K562 (cell line): ENCODE measurements around the gene EXOC3L1. TPM values are rescaled to one million over a fixed set of nuclear protein-coding genes. Genes with fewer than 3 reads are reported as not detected.

ENCODE experiments used
- ARID1B ChIP-seq: fragments of 450-650 bp; IDR thresholded peaks from 2 replicates; pipeline ENCODE4 v1.6.1; 2016; ENCODE audit warnings: antibody characterized with exemption, mild to moderate bottlenecking, inconsistent platforms
- BRD9 ChIP-seq: fragments of 450-650 bp; IDR thresholded peaks from 2 replicates; pipeline ENCODE4 v1.6.1; 2018; ENCODE audit warnings: low read depth; ENCODE audit not compliant: partially characterized antibody
- CBX3 ChIP-seq, 2 experiments: IDR thresholded peaks; 1 replicate in 1 of 2; 2 replicates in 1 of 2; pipeline ENCODE4 v1.6.1; 2012; ENCODE audit warnings: inconsistent platforms in 2 of 2, low read length in 2 of 2, borderline replicate concordance in 1 of 2, control low read depth in 1 of 2
- CBX5 ChIP-seq: IDR thresholded peaks from 2 replicates; pipeline ENCODE4 v1.6.1; 2014; ENCODE audit warnings: low read depth, borderline replicate concordance
- CC2D1A ChIP-seq: fragments of 450-650 bp; IDR thresholded peaks from 2 replicates; pipeline ENCODE4 v1.6.1; 2017; ENCODE audit warnings: mild to moderate bottlenecking
- FOXP1 ChIP-seq: sonication (generic); formaldehyde crosslinking; IDR thresholded peaks from 2 replicates; pipeline ENCODE4 v1.8.0; 2022; ENCODE audit warnings: mild to moderate bottlenecking, missing genetic modification reagents
- HNRNPH1 ChIP-seq: fragments of 200-400 bp; formaldehyde crosslinking; optimal IDR thresholded peaks from 2 replicates; pipeline ENCODE3; 2017; ENCODE audit warnings: low read depth, mild to moderate bottlenecking, low read length, moderate library complexity
- KLF13 ChIP-seq: fragments of 450-650 bp; IDR thresholded peaks from 2 replicates; pipeline ENCODE4 v1.6.1; 2016; ENCODE audit warnings: missing genetic modification characterization, low read depth, mild to moderate bottlenecking, missing compliant biosample characterization, moderate library complexity, borderline replicate concordance
- LARP7 ChIP-seq: fragments of 450-650 bp; IDR thresholded peaks from 2 replicates; pipeline ENCODE4 v1.6.1; 2016
- MECOM ChIP-seq: fragments of 250-450 bp; sonication (Bioruptor Pico); IDR thresholded peaks from 2 replicates; pipeline ENCODE4 v1.8.0; 2022; ENCODE audit warnings: inconsistent platforms
- POLR2AphosphoS5 ChIP-seq: IDR thresholded peaks from 2 replicates; pipeline ENCODE4 v1.6.1; 2011; ENCODE audit warnings: mild to moderate bottlenecking, low read depth, low read length, moderate library complexity; ENCODE audit not compliant: control insufficient read depth, insufficient read depth
- POLR2G ChIP-seq: fragments of 200-400 bp; formaldehyde crosslinking; IDR thresholded peaks from 2 replicates; pipeline ENCODE4 v1.6.1; 2017; ENCODE audit warnings: low read depth, mild to moderate bottlenecking, antibody characterized with exemption, low read length, moderate library complexity
- RREB1 ChIP-seq: fragments of 250-450 bp; sonication (Bioruptor Pico); IDR thresholded peaks from 2 replicates; pipeline ENCODE4 v1.4.0; 2020
- SIN3B ChIP-seq: fragments of 450-650 bp; IDR thresholded peaks from 2 replicates; pipeline ENCODE4 v1.6.1; 2017; ENCODE audit warnings: low read depth, mild to moderate bottlenecking, moderate library complexity
- SP2 ChIP-seq: IDR thresholded peaks from 2 replicates; pipeline ENCODE4 v1.6.1; 2011; ENCODE audit warnings: mild to moderate bottlenecking, low read depth, low read length, moderate library complexity; ENCODE audit not compliant: poor library complexity, severe bottlenecking; ENCODE audit errors: extremely low read depth
- ZBTB2 ChIP-seq: fragments of 450-650 bp; IDR thresholded peaks from 2 replicates; pipeline ENCODE4 v1.6.1; 2016; ENCODE audit warnings: antibody characterized with exemption
- ZFP30 ChIP-seq: fragments of 250-450 bp; sonication (Bioruptor Pico); IDR thresholded peaks from 2 replicates; pipeline ENCODE4 v1.8.0; 2022; ENCODE audit warnings: moderate library complexity, mild to moderate bottlenecking, inconsistent platforms, borderline replicate concordance
- ZNF445 ChIP-seq: fragments of 250-450 bp; sonication (Bioruptor Pico); IDR thresholded peaks from 2 replicates; pipeline ENCODE4 v1.4.0; 2020; ENCODE audit warnings: low read depth, mild to moderate bottlenecking, moderate library complexity
- polyA plus RNA-seq, 8 experiments: library from polyadenylated mRNA; depleted of rRNA in 4 of 8; stranded (reverse) in 5 of 8; unstranded in 3 of 8; fragments of >200 nt; fragmentation: Nextera tagmentation in 2 of 8; fragmentation: Illumina TruSeq in 1 of 8; extraction: Ambion mirVana in 2 of 8; extraction: Trizol in 1 of 8; gene quantifications; 2 replicates each; pipeline versions ENCODE4 v1.2.1 to v1.2.3, GENCODE V29; 2011 to 2014; ENCODE audit warnings: inconsistent platforms in 1 of 8, missing spikeins in 1 of 8
- total RNA-seq, 7 experiments: library from RNA; depleted of rRNA in 6 of 7; stranded (reverse); fragments of >200 nt in 6 of 7; fragmentation: Illumina TruSeq in 2 of 7; extraction: Trizol in 2 of 7; gene quantifications; 2 replicates each; pipeline versions ENCODE4 v1.2.1 to v1.2.3, GENCODE V29; 2011 to 2021; ENCODE audit warnings: low replicate concordance in 1 of 7
- TF ChIP-seq, protein P1 (sequence below): fragments of 450-650 bp; formaldehyde crosslinking; IDR thresholded peaks from 2 replicates; pipeline ENCODE4 v1.4.0; 2022; ENCODE audit warnings: mild to moderate bottlenecking, moderate library complexity

Gene EXOC3L1
- total and polyA plus RNA-seq, 9 of the 15 experiments (the other 6 are each of a cell fraction or from before 2014, with no cell fraction given) = 0.08 TPM; not detected in 8

DNA sequence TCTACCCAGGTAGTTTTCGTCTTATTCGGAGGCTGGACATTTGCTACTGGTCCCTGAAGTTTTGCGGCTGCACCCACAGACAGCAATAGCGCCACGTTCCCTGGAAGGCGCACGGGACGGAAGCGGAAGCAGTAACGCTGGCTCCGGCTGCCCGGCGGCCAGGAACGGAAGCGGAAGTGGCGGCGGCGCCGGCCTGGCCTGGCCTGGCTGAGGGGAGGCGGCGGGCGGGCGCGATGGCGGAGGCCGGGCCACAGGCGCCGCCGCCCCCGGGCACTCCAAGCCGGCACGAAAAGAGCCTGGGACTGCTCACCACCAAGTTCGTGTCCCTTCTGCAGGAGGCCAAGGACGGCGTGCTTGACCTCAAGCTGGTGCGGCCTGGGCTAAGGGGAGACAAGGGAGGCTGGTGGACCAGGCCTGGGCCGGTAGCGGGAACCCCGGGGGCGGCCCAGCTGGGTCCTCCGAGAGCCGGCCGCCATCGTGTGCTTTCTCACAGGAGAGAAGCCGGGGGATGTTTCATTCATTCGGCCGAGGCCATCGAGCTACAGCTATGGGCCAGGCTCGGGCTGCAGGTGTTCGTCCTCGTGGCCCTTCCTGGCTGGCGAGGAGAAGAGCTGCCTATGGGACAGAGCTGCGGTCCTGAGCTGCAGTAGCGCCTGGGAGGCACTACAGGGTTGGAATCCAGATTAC is 2.2 kb upstream of the EXOC3L1 start, which contains the start of gene E2F4 (continued):
- TF ChIP-seq RREB1 (CRISPR knock-in tag) (no peak), LARP7 (no peak), ZFP30 (CRISPR knock-in tag) (no peak), SP2 (no peak), POLR2G (peak; percentile 90), CC2D1A (no peak), ZBTB2 (no peak), POLR2AphosphoS5 (peak; percentile 55; the same call in 1 of the 2 replicates), CBX5 (no peak), ZNF445 (CRISPR knock-in tag) (no peak), HNRNPH1 (no peak), KLF13 (no peak), BRD9 (no peak), CBX3 (IDR thresholded peaks at IDR 0.05; ENCODE audit: borderline replicate concordance in 1 of 2, low read length in 2 of 2) (no peak), ARID1B (no peak), SIN3B (peak; percentile 87), MECOM (CRISPR knock-in tag) (no peak), FOXP1 (CRISPR knock-in tag) (no peak)
- TF ChIP-seq, protein P1, sequence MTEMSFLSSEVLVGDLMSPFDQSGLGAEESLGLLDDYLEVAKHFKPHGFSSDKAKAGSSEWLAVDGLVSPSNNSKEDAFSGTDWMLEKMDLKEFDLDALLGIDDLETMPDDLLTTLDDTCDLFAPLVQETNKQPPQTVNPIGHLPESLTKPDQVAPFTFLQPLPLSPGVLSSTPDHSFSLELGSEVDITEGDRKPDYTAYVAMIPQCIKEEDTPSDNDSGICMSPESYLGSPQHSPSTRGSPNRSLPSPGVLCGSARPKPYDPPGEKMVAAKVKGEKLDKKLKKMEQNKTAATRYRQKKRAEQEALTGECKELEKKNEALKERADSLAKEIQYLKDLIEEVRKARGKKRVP (CRISPR knock-in tag) = no peak
